DND-41 (cell line): ENCODE data around the gene KIF13A.
"Not testable (repeated sequence)": the region's sequence is repeated elsewhere in the genome, so short reads cannot be mapped to it uniquely, and the experiment has no call there.

Experiments used
- ATAC-seq: fragments of 200-7000 bp; cut with Tn5 transposase; 3 replicates; pipeline ENCODE4 v1.9.1; 2021; ENCODE audit warnings: low read depth; ENCODE audit not compliant: insufficient read depth
- DNase-seq: peaks from one replicate; pipeline ENCODE4 v3.0.0-alpha.2; 2020
- H2AFZ ChIP-seq: 2 replicates; pipeline ENCODE4 v1.6.0; 2012; ENCODE audit warnings: low read depth, low read length
- H3K27ac ChIP-seq: 2 replicates; pipeline ENCODE4 v1.5.1; 2012; ENCODE audit warnings: low read length, inconsistent platforms
- H3K27me3 ChIP-seq: fragments of 200-600 bp; sonication (generic); 2 replicates; pipeline ENCODE4 v1.6.0; 2012; ENCODE audit warnings: low read length, mild to moderate bottlenecking, inconsistent platforms; ENCODE audit not compliant: insufficient read depth, poor library complexity
- H3K36me3 ChIP-seq: 2 replicates; pipeline ENCODE4 v1.5.1; 2012; ENCODE audit warnings: low read length, inconsistent platforms; ENCODE audit not compliant: insufficient read depth
- H3K4me1 ChIP-seq: 2 replicates; pipeline ENCODE4 v1.5.1; 2012; ENCODE audit warnings: mild to moderate bottlenecking, low read length; ENCODE audit not compliant: insufficient read depth
- H3K4me2 ChIP-seq: 2 replicates; pipeline ENCODE4 v1.6.0; 2012; ENCODE audit warnings: mild to moderate bottlenecking, moderate library complexity, low read length, inconsistent platforms; ENCODE audit not compliant: insufficient read depth
- H3K4me3 ChIP-seq, 2 experiments: fragments of 200-600 bp in 1 of 2; shearing (Covaris generic) in 1 of 2; 2 replicates each; pipeline ENCODE4 v1.5.1; 2012 to 2016; ENCODE audit warnings: inconsistent platforms in 2 of 2, low read length in 2 of 2, mild to moderate bottlenecking in 2 of 2, low read depth in 1 of 2, moderate library complexity in 1 of 2
- H3K79me2 ChIP-seq: 2 replicates; pipeline ENCODE4 v1.6.0; 2012; ENCODE audit warnings: low read length, inconsistent platforms; ENCODE audit not compliant: insufficient read depth
- H3K9ac ChIP-seq: 2 replicates; pipeline ENCODE4 v1.6.0; 2012; ENCODE audit warnings: low read depth, mild to moderate bottlenecking, inconsistent platforms, low read length, moderate library complexity
- H3K9me3 ChIP-seq: 2 replicates; pipeline ENCODE4 v1.5.1; 2012; ENCODE audit warnings: low read length, moderate library complexity, mild to moderate bottlenecking, inconsistent platforms; ENCODE audit not compliant: insufficient read depth, severe bottlenecking
- H4K20me1 ChIP-seq: 2 replicates; pipeline ENCODE4 v1.6.0; 2012; ENCODE audit warnings: low read length; ENCODE audit not compliant: insufficient read depth
- EZH2 ChIP-seq: IDR thresholded peaks from 3 replicates; pipeline ENCODE4 v1.6.1; 2012; ENCODE audit warnings: borderline replicate concordance, low read depth, mild to moderate bottlenecking, moderate library complexity, low read length, inconsistent platforms; ENCODE audit not compliant: severe bottlenecking
- TF ChIP-seq, protein P1 (sequence below): IDR thresholded peaks from 2 replicates; pipeline ENCODE4 v1.5.1; 2012; ENCODE audit warnings: borderline replicate concordance, low read length, moderate library complexity, mild to moderate bottlenecking; ENCODE audit not compliant: poor library complexity, severe bottlenecking; ENCODE audit errors: extremely low read depth

KIF13A gene

DNA sequence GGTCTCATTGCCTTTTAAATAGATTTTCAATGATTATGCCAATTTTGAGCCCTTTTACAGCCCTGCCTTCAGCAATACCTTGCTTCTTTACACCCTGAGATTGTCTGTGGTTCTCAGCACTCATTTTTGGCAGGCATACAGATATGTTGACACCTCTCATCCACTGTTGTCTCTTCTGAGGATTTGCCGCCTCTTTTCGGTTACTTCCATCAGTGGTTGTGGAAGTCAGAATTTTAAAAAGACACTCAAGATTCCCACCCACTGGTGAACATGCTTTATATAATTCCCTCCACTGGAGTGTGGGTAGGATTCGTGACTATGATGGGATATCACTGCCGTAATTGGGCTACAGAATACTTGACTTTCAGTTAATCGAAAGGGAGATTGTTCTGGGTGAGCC lies 37.4 kb upstream of the KIF13A start:
- Histone ChIP-seq H3K36me3 (no peaks in the 10 kb centered on the region), H3K9ac (no peak overlapping the region), H2AFZ (no peak overlapping the region), H3K4me1 (no peaks in the 10 kb centered on the region), H3K27me3 (no peaks in the 10 kb centered on the region), H3K79me2 (no peaks in the 10 kb centered on the region), H3K9me3 (no peaks in the 10 kb centered on the region), H3K4me2 (no peak overlapping the region), H3K27ac (no peak overlapping the region), H3K4me3 (no peak overlapping the region), H4K20me1 (no peaks in the 10 kb centered on the region)
- TF ChIP-seq, protein P1, sequence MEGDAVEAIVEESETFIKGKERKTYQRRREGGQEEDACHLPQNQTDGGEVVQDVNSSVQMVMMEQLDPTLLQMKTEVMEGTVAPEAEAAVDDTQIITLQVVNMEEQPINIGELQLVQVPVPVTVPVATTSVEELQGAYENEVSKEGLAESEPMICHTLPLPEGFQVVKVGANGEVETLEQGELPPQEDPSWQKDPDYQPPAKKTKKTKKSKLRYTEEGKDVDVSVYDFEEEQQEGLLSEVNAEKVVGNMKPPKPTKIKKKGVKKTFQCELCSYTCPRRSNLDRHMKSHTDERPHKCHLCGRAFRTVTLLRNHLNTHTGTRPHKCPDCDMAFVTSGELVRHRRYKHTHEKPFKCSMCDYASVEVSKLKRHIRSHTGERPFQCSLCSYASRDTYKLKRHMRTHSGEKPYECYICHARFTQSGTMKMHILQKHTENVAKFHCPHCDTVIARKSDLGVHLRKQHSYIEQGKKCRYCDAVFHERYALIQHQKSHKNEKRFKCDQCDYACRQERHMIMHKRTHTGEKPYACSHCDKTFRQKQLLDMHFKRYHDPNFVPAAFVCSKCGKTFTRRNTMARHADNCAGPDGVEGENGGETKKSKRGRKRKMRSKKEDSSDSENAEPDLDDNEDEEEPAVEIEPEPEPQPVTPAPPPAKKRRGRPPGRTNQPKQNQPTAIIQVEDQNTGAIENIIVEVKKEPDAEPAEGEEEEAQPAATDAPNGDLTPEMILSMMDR, result no peak
- no peak for TF ChIP-seq EZH2
- DNase-seq (no peak), ATAC-seq (no peak)

DNA sequence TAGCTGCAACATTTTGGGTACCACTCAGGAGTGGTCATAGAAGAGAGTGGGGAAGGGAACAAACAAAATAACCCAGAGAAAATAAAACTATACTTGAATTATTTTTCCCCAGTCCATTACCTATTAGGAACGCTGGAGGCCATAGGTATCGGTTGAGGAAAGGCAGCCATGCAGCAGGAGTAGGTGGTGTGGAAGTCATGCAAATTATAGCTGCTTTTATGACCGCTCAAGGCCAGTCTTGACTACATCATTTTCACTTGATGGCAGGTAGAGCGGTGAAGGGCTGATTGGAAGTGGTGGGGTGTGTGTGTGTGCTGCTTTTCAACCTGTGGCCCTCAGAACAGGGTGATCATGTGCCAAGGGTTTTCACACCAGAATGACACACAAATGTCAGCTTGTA lies 36.5 kb upstream of the KIF13A start:
- Histone ChIP-seq H3K27me3 (no peaks in the 10 kb centered on the region), H3K4me2 (no peak overlapping the region), H3K4me3 (no peak overlapping the region), H3K4me1 (no peaks in the 10 kb centered on the region), H2AFZ (no peak overlapping the region), H4K20me1 (no peaks in the 10 kb centered on the region), H3K9me3 (no peaks in the 10 kb centered on the region), H3K27ac (no peak overlapping the region), H3K36me3 (no peaks in the 10 kb centered on the region), H3K79me2 (no peaks in the 10 kb centered on the region), H3K9ac (no peak overlapping the region)
- ATAC-seq, result no peak
- no peak for DNase-seq
- TF ChIP-seq EZH2, result no peak

DNA sequence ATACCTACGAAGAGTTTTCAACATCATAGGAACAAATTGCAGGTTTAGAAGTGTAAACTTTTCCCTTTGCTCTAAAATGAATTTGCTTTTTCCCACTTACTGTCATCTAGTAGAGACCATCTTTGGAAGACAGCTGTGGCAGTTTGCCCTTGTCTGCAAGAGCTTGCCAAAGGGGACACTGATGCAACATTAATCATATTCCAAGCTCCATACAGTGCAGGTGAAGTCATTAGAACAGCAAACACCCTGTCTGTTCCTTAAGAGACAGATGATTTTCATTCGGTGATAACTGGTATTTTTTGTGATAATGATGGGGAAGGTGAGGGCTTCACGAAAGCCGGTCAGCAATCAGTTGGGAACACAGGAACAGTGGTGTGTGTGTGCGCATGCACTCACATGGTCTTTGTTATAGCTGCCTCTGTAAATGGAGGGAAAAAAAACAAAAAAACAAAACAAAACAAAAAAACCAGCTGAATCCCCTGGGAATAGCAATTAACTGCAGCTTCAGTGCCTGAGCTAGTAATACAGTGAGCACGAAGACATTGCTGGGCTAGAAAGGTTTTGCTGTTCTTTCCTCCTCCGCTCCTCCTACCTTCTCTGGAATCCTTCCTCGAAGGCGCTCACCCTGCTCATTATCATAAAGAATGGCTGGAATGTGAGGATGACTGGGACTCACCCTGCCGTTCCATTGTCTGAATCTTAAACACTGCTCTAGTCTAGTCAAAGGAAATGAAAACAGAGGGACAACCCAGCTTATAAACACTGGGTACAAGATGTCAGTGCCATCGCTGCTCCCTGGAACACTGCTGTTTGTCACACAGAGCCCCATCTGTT lies 35.2 kb upstream of the KIF13A start:
- Histone ChIP-seq H3K27me3 (no peaks in the 10 kb centered on the region), H3K27ac (no peak overlapping the region), H3K4me1 (no peaks in the 10 kb centered on the region), H3K4me2 (no peak overlapping the region), H3K79me2 (no peaks in the 10 kb centered on the region), H3K36me3 (no peaks in the 10 kb centered on the region), H3K9ac (no peak overlapping the region), H2AFZ (no peak overlapping the region), H3K4me3 (no peak overlapping the region), H3K9me3 (no peaks in the 10 kb centered on the region), H4K20me1 (no peaks in the 10 kb centered on the region)
- DNase-seq (no peak), ATAC-seq (no peak)
- TF ChIP-seq, protein P1, result no peak
- TF ChIP-seq EZH2, result no peak

DNA sequence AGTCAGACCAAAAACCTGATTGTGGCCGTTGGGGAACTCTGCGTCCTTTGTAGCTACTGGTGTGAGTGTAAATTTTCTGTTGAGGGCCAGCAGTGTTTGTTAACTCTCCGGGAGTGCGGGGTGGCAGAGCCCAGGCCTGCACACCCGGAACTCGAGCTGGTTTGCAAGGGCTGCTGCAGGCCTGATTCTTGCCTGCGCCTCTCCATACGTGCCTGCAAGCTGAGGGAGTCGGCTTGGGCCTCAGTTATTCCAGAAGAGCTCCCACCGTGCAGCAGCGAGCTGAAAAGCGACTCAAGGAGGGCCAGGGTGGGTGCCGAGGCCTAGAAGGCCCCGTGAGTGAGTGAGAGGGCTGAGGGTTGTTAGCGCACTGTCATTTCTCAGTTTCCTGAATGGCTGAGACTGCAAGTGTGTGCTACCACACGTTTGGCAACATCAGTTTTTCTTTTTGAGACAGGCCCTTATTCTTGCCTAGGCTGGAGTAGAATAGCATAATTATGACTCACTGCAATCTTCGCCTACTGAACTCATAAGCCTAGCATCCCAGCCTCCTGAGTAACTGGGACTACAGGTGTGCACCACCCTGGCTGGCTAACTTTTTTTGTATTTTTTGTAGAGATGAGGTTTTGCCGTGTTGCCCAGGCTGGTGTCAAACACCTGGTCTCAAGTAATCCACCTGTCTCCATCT lies 33.9 kb upstream of the KIF13A start:
- Histone ChIP-seq H3K9ac (no peak overlapping the region), H3K4me3 (no peak overlapping the region), H3K27me3 (no peaks in the 10 kb centered on the region), H3K9me3 (no peaks in the 10 kb centered on the region), H3K27ac (no peak overlapping the region), H3K79me2 (no peaks in the 10 kb centered on the region), H4K20me1 (no peaks in the 10 kb centered on the region), H3K4me1 (no peaks in the 10 kb centered on the region), H3K36me3 (no peaks in the 10 kb centered on the region), H2AFZ (no peak overlapping the region), H3K4me2 (no peak overlapping the region)
- TF ChIP-seq EZH2, result no peak
- TF ChIP-seq, protein P1, result no peak
- no peak for ATAC-seq
- no peak for DNase-seq

DNA sequence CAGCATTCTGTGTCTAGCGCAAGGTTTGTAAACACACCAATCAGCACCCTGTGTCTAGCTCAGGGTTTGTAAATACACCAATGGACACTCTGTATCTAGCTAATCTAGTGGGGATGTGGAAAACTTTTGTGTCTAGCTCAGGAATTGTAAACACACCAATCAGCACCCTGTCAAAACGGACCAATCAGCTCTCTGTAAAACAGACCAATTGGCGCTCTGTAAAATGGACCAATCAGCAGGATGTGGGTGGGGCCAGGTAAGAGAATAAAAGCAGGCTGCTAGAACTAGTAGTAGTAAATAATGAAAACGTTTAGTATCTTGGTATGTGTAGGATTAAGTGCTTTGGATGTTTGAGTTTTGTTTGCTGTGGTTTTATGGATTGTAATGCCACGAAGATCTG lies 33.1 kb upstream of the KIF13A start:
- H3K79me2 ChIP-seq, H3K27me3 ChIP-seq, H2AFZ ChIP-seq, H3K27ac ChIP-seq, H3K4me2 ChIP-seq, H3K36me3 ChIP-seq, H3K4me1 ChIP-seq, H3K4me3 ChIP-seq, H3K9ac ChIP-seq, H3K9me3 ChIP-seq, H4K20me1 ChIP-seq, DNase-seq, ATAC-seq: not testable (repeated sequence)
